Hepatocyte (in vitro differentiated cells): ENCODE measurements around the gene CDK10. TPM values are rescaled to one million over a fixed set of nuclear protein-coding genes. Genes with fewer than 3 reads are reported as not detected.
"Not testable (repeated sequence)": the region's sequence is repeated elsewhere in the genome, so short reads cannot be mapped to it uniquely, and the experiment has no call there.

Experiments
- DNase-seq: peaks from one replicate; pipeline ENCODE4 v3.0.0-alpha.2; 2016; ENCODE audit warnings: low spot score
- H2AFZ ChIP-seq: fragments of 200-600 bp; sonication (generic); 2 replicates; pipeline ENCODE4 v1.6.0; 2016; ENCODE audit warnings: antibody characterized with exemption, mild to moderate bottlenecking
- H3K27ac ChIP-seq: fragments of 200-600 bp; sonication (generic); 2 replicates; pipeline ENCODE4 v1.5.1; 2016; ENCODE audit warnings: mild to moderate bottlenecking
- H3K27me3 ChIP-seq: fragments of 200-600 bp; sonication (generic); 2 replicates; pipeline ENCODE4 v1.6.1; 2016
- H3K36me3 ChIP-seq: fragments of 200-600 bp; sonication (generic); replicated peaks from 2 replicates; pipeline ENCODE4 v1.5.1; 2016; ENCODE audit warnings: low read depth; ENCODE audit not compliant: insufficient read depth
- H3K4me1 ChIP-seq: fragments of 200-600 bp; sonication (generic); 2 replicates; pipeline ENCODE4 v1.5.1; 2016; ENCODE audit warnings: mild to moderate bottlenecking, moderate library complexity; ENCODE audit not compliant: insufficient read depth
- H3K4me2 ChIP-seq: fragments of 200-600 bp; sonication (generic); 2 replicates; pipeline ENCODE4 v1.6.0; 2016
- H3K4me3 ChIP-seq: fragments of 200-600 bp; sonication (generic); 2 replicates; pipeline ENCODE4 v1.5.1; 2016; ENCODE audit warnings: mild to moderate bottlenecking
- H3K79me2 ChIP-seq: fragments of 200-600 bp; sonication (generic); 2 replicates; pipeline ENCODE4 v1.6.0; 2017; ENCODE audit warnings: mild to moderate bottlenecking
- H3K9me2 ChIP-seq: fragments of 200-600 bp; sonication (generic); replicated peaks from 2 replicates; pipeline ENCODE4 v1.6.0; 2017; ENCODE audit warnings: mild to moderate bottlenecking; ENCODE audit not compliant: insufficient read depth
- H3K9me3 ChIP-seq: fragments of 200-600 bp; sonication (generic); 2 replicates; pipeline ENCODE4 v1.5.1; 2016; ENCODE audit warnings: low read depth, mild to moderate bottlenecking
- H4K20me1 ChIP-seq: fragments of 200-600 bp; sonication (generic); 2 replicates; pipeline ENCODE4 v1.6.0; 2016; ENCODE audit warnings: mild to moderate bottlenecking; ENCODE audit not compliant: insufficient read depth, poor library complexity, severe bottlenecking
- EZH2 ChIP-seq: fragments of 200-600 bp; sonication (generic); IDR thresholded peaks from 2 replicates; pipeline ENCODE4 v1.6.1; 2016; ENCODE audit warnings: antibody characterized with exemption, mild to moderate bottlenecking, borderline replicate concordance
- EZH2phosphoT487 ChIP-seq: fragments of 200-600 bp; sonication (generic); IDR thresholded peaks from one replicate; pipeline ENCODE4 v1.6.1; 2018; ENCODE audit warnings: antibody characterized with exemption, mild to moderate bottlenecking, low read depth, moderate library complexity; ENCODE audit not compliant: unreplicated experiment, severe bottlenecking
- WGBS: methylation state at CpG from one replicate; pipeline ENCODE4 v1.1.6; 2016; ENCODE audit warnings: low lambda C conversion rate; ENCODE audit errors: missing lambda C conversion rate; 5-methylcytosine and 5-hydroxymethylcytosine counted together
- polyA plus RNA-seq: library from polyadenylated mRNA; unstranded; fragments of >200 nt; fragmentation: Nextera tagmentation; extraction: Ambion mirVana; gene quantifications from 2 replicates; pipeline ENCODE4 v1.2.1, GENCODE V29; 2016
- total RNA-seq: library from RNA; depleted of rRNA; stranded (reverse); fragments of >200 nt; gene quantifications from 2 replicates; pipeline ENCODE4 v1.2.3, GENCODE V29; 2014
- TF ChIP-seq, protein P1 (sequence below): fragments of 200-600 bp; sonication (generic); IDR thresholded peaks from 2 replicates; pipeline ENCODE4 v1.5.1; 2016; ENCODE audit warnings: antibody characterized with exemption, mild to moderate bottlenecking; ENCODE audit not compliant: poor library complexity

The CDK10 gene
- total and polyA plus RNA-seq, 2 experiments from 2014 or later, result 70.4 to 155 TPM

DNA sequence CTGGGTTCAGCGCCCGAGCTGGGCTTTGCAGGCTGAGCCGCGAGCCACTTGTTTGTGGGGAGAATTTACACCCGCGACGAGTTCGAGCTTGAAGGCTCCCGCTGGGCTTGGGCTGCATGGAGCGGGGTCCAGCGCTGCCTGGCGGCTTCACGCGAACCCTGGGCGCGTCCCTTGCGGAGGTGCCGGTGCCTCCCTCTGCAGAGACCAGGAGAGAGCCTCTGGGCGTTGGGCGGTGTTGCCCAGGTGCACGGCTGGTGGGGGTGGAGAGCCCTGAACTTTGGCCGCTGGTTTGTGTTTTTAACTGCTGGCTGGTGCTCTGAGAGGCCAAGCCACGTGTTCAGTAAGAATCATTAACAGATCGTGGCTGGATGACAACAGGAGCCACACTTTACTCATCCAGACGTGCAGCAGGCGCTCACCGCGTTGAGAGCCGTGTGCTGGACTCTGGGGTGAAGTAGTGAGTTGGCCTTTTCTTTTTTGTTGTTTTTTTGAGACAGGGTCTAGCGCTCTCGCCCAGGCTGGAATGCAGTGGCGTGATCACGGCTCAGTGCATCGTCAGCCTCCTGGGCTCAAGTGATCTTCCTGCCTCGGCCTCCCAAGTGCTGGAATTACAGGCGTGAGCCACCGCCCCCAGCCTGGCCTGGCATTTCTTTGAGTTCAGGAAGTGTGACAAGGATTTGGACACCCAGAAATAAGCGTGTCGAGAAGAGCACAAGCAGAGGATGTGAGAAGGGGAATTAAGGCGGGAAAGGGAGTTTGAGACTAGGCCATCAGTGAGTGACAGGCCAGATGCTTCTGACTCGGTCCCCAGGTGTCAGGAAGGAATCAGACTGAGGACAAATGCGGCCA, 827 bp downstream of the CDK10 start:
- Histone ChIP-seq H3K27ac (peak overlapping the region; percentile 93), H3K4me2 (peak overlapping the region; percentile 81), H3K36me3 (no peaks in the 10 kb centered on the region), H4K20me1 (peaks cover 4% of the 10 kb centered on the region), H3K79me2 (peaks cover 28% of the 10 kb centered on the region), H3K27me3 (no peaks in the 10 kb centered on the region), H3K4me1 (peaks cover 11% of the 10 kb centered on the region), H3K9me2 (no peaks in the 10 kb centered on the region), H3K4me3 (peak overlapping the region; percentile 68), H2AFZ (peak overlapping the region; percentile 91), H3K9me3 (no peaks in the 10 kb centered on the region)
- peak; percentile 91 for DNase-seq
- 19% methylated on average over 38 of the region's 42 CpGs for WGBS
- no peak for TF ChIP-seq EZH2phosphoT487
- TF ChIP-seq, protein P1, sequence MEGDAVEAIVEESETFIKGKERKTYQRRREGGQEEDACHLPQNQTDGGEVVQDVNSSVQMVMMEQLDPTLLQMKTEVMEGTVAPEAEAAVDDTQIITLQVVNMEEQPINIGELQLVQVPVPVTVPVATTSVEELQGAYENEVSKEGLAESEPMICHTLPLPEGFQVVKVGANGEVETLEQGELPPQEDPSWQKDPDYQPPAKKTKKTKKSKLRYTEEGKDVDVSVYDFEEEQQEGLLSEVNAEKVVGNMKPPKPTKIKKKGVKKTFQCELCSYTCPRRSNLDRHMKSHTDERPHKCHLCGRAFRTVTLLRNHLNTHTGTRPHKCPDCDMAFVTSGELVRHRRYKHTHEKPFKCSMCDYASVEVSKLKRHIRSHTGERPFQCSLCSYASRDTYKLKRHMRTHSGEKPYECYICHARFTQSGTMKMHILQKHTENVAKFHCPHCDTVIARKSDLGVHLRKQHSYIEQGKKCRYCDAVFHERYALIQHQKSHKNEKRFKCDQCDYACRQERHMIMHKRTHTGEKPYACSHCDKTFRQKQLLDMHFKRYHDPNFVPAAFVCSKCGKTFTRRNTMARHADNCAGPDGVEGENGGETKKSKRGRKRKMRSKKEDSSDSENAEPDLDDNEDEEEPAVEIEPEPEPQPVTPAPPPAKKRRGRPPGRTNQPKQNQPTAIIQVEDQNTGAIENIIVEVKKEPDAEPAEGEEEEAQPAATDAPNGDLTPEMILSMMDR, result peak; percentile 13

DNA sequence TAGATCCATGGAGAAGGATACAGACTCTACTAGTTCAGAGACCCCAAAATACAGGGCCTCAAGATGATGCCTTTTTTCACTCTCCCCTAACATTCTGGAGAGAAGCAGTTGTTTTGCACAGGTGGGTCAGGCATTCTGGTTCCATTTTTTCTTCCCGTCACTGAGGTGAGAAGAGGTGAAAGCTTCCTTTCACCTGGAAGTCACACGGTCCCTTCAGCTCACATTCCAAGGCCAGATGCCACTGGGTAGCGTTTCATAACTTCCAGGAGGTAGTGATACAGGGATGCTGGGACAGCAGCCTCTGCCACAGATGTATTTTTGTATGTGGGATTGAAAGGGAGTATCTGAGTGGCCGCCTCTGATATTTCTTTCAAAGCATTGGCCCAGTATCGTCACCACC, 1.9 kb downstream of the CDK10 start:
- Histone ChIP-seq H3K4me3 (no peak overlapping the region), H2AFZ (no peak overlapping the region), H3K9me3 (no peaks in the 10 kb centered on the region), H3K4me2 (peak overlapping the region; percentile 81), H3K4me1 (peaks cover 11% of the 10 kb centered on the region), H4K20me1 (peaks cover 4% of the 10 kb centered on the region), H3K36me3 (no peaks in the 10 kb centered on the region), H3K27me3 (no peaks in the 10 kb centered on the region), H3K9me2 (no peaks in the 10 kb centered on the region), H3K79me2 (peaks cover 28% of the 10 kb centered on the region), H3K27ac (peak overlapping the region; percentile 93)
- WGBS, result 92% methylated on average over 5 of the region's 5 CpGs
- TF ChIP-seq EZH2phosphoT487 (no peak), EZH2 (no peak)
- TF ChIP-seq, protein P1, result no peak
- peak; percentile 12 for DNase-seq

DNA sequence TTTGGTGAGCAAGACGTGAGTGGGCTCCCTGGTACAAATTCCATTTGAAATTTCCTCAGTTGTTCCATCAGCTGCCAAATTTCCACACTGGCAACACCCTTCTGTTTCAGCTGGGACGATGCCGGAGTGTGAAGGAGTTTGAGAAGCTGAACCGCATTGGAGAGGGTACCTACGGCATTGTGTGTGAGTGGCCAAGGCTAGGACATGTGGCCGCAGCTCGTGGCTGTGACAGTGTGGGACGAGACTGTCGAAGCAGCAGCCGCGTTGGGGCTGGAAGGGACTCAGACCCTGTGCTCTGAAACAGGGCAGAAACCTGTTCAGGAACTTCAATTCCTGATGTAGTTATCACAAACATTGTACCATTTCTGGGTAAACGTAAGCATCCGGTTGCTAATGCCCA, 2.7 kb downstream of the CDK10 start:
- DNase-seq, result no peak
- peaks cover 11% of the 10 kb centered on the region for H3K4me1 ChIP-seq
- H3K4me3 ChIP-seq, result no peak overlapping the region
- no peaks in the 10 kb centered on the region for H3K27me3 ChIP-seq
- H4K20me1 ChIP-seq, result peaks cover 4% of the 10 kb centered on the region
- H3K27ac ChIP-seq, result peak overlapping the region; percentile 93
- TF ChIP-seq, protein P1, result no peak
- no peak for TF ChIP-seq EZH2
- TF ChIP-seq EZH2phosphoT487, result no peak
- WGBS, result 96% methylated on average over 13 of the region's 13 CpGs
- no peaks in the 10 kb centered on the region for H3K36me3 ChIP-seq
- no peaks in the 10 kb centered on the region for H3K9me2 ChIP-seq
- H3K9me3 ChIP-seq, result no peaks in the 10 kb centered on the region
- no peak overlapping the region for H2AFZ ChIP-seq
- H3K4me2 ChIP-seq, result no peak overlapping the region
- H3K79me2 ChIP-seq, result peaks cover 28% of the 10 kb centered on the region

DNA sequence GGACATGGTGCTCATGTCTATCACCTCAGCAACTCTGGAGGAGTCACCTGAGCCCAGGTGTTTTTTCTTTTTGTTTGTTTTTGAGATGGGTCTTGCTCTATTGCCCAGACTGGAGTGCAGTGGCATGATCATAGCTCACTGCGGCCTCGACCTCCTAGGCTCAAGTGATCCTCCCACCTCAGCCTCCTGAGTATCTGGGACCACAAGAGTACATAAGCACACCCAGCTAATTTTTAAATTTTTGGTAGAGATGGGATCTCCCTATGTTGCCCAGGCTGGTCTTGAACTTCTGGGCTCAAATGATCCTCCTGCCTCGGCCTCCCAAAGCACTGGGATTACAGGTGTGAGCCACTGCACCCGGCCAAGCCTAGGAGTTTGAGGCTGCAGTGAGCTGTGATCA, 3.1 kb downstream of the CDK10 start:
- Histone ChIP-seq H3K4me1 (peaks cover 11% of the 10 kb centered on the region), H3K79me2 (peaks cover 28% of the 10 kb centered on the region)
- not testable (repeated sequence) for H3K4me2 ChIP-seq, H3K27ac ChIP-seq, H3K4me3 ChIP-seq, H3K9me2 ChIP-seq, H3K27me3 ChIP-seq, DNase-seq, H2AFZ ChIP-seq, H4K20me1 ChIP-seq, H3K9me3 ChIP-seq, H3K36me3 ChIP-seq
- WGBS, result 100% methylated on average over 4 of the region's 4 CpGs
